CD8-positive, alpha-beta memory T cell (primary cell): ENCODE measurements around the gene DIS3. TPM values are rescaled to one million over a fixed set of nuclear protein-coding genes. Genes with fewer than 3 reads are reported as not detected.

Experiments used
- CTCF ChIA-PET: fragments of 350-600 bp; sonication (Branson Sonifier 250); formaldehyde crosslinking; loops from one replicate; lab custom pipeline; 2021; ENCODE audit warnings: antibody characterized with exemption; lab: Charles Lee
- POLR2A ChIA-PET: fragments of 350-600 bp; sonication (Branson Sonifier 250); formaldehyde crosslinking; loops from one replicate; lab custom pipeline; 2021; ENCODE audit warnings: antibody characterized with exemption; lab: Charles Lee
- DNase-seq, 5 donors: peaks; one replicate each; pipeline versions ENCODE4 v3.0.0 to v3.0.0-alpha.2; 2020 to 2022; ENCODE audit warnings: mixed read lengths in 1 of 5
- H3K27ac ChIP-seq: one replicate; pipeline ENCODE4 v1.7.0; 2013; ENCODE audit warnings: low read depth, mild to moderate bottlenecking, low read length, moderate library complexity
- H3K27me3 ChIP-seq: 2 replicates; pipeline ENCODE4 v1.7.0; 2013; ENCODE audit warnings: low read length, mild to moderate bottlenecking; ENCODE audit not compliant: insufficient read depth, poor library complexity, severe bottlenecking
- H3K36me3 ChIP-seq: 2 replicates; pipeline ENCODE4 v1.7.0; 2013; ENCODE audit warnings: mild to moderate bottlenecking, low read length, moderate library complexity; ENCODE audit not compliant: insufficient read depth
- H3K4me1 ChIP-seq: 2 replicates; pipeline ENCODE4 v1.7.0; 2013; ENCODE audit warnings: mild to moderate bottlenecking, low read length, moderate library complexity; ENCODE audit not compliant: insufficient read depth
- H3K4me3 ChIP-seq: 2 replicates; pipeline ENCODE4 v1.7.0; 2013; ENCODE audit warnings: mild to moderate bottlenecking, low read length
- H3K9me3 ChIP-seq: 2 replicates; pipeline ENCODE4 v1.7.0; 2013; ENCODE audit warnings: mild to moderate bottlenecking, low read length
- H3K27ac Mint-ChIP-seq, 8 donors: one replicate each; pipeline ENCODE4 v1.8.0; 2020 to 2021; ENCODE audit warnings: mixed read lengths in 8 of 8, mild to moderate bottlenecking in 6 of 8, inconsistent platforms in 3 of 8, moderate library complexity in 3 of 8
- H3K27me3 Mint-ChIP-seq, 2 donors: one replicate each; pipeline ENCODE4 v1.8.0; 2020 to 2021; ENCODE audit warnings: mixed read lengths in 2 of 2, mild to moderate bottlenecking in 1 of 2, moderate library complexity in 1 of 2
- H3K36me3 Mint-ChIP-seq, 3 donors: one replicate each; pipeline ENCODE4 v1.8.0; 2020 to 2021; ENCODE audit warnings: mixed read lengths in 3 of 3, inconsistent platforms in 1 of 3, mild to moderate bottlenecking in 1 of 3
- H3K4me1 Mint-ChIP-seq, 3 donors: one replicate each; pipeline ENCODE4 v1.8.0; 2020 to 2021; ENCODE audit warnings: mixed read lengths in 3 of 3, inconsistent platforms in 1 of 3, mild to moderate bottlenecking in 1 of 3
- H3K4me3 Mint-ChIP-seq, 7 donors: one replicate each; pipeline ENCODE4 v1.8.0; 2020 to 2021; ENCODE audit warnings: mixed read lengths in 7 of 7, mild to moderate bottlenecking in 6 of 7, moderate library complexity in 4 of 7, inconsistent platforms in 2 of 7
- H3K9me3 Mint-ChIP-seq, 5 donors: one replicate each; pipeline ENCODE4 v1.8.0; 2020 to 2022; ENCODE audit warnings: mixed read lengths in 5 of 5, mild to moderate bottlenecking in 3 of 5, moderate library complexity in 2 of 5, inconsistent platforms in 1 of 5
- polyA plus RNA-seq: library from polyadenylated mRNA; unstranded; fragments of 300-500 nt; fragmentation: Illumina TruSeq; gene quantifications from one replicate; pipeline ENCODE4 v1.2.3, GENCODE V29; 2021
- total RNA-seq, 2 experiments: library from RNA; stranded (reverse); gene quantifications; one replicate each; pipeline ENCODE4 v1.2.3, GENCODE V29; 2021

The DIS3 gene, protein sequence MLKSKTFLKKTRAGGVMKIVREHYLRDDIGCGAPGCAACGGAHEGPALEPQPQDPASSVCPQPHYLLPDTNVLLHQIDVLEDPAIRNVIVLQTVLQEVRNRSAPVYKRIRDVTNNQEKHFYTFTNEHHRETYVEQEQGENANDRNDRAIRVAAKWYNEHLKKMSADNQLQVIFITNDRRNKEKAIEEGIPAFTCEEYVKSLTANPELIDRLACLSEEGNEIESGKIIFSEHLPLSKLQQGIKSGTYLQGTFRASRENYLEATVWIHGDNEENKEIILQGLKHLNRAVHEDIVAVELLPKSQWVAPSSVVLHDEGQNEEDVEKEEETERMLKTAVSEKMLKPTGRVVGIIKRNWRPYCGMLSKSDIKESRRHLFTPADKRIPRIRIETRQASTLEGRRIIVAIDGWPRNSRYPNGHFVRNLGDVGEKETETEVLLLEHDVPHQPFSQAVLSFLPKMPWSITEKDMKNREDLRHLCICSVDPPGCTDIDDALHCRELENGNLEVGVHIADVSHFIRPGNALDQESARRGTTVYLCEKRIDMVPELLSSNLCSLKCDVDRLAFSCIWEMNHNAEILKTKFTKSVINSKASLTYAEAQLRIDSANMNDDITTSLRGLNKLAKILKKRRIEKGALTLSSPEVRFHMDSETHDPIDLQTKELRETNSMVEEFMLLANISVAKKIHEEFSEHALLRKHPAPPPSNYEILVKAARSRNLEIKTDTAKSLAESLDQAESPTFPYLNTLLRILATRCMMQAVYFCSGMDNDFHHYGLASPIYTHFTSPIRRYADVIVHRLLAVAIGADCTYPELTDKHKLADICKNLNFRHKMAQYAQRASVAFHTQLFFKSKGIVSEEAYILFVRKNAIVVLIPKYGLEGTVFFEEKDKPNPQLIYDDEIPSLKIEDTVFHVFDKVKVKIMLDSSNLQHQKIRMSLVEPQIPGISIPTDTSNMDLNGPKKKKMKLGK
- total RNA-seq (10 to 100 TPM; 57.0 to 58.1 TPM), polyA plus RNA-seq (14.3 TPM)

DNA sequence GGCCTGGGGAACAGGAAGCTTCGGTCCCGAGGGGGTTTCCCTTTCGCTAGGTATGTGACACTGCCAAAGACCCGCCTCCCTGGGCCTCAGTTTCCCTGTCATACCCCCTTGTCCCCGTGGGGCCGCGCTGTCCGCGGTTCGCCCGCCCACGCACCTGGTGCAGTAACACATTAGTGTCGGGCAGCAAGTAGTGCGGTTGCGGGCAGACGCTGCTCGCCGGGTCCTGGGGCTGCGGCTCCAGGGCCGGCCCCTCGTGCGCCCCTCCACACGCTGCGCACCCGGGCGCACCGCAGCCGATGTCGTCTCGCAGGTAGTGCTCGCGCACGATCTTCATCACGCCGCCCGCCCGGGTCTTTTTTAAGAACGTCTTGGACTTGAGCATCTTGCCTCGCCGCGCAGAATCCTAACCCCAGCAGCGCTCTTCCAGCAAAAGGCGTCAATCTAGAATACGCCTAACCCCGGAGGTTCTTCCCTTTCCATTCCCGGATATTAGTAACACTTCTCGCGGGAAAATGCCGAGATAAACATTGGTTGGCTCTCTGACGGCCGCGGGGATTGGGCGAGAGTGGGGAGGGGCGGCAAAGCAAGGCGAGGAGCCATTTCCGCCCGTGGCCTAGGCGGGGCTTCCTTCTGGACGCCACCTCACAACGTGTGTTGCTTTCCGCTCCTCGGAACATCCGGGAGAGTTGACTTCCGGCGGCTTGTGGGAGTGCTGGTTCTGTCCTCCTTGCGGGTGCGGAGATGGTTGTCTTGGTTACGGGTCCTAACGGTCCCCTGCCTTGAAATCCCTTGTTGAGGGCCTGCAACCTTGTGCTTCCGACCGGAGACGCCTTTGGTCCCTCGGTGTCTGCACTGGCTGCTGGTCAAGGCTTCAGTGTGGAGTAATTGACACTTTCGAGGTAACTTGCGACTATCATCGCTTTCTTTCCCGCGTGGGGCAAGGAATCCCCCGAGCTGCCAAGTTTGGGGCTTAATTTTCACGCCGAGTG is at the start of gene DIS3, which contains the start of gene PIBF1:
DIS3 (minus strand) TSS at position 450 of the 989 bp plus-strand sequence; CDS start at position 382, 68 bp downstream.
PIBF1 (plus strand) TSS at position 683 of the 989 bp plus-strand sequence. CDS start 1,337 bp downstream, outside the sequence.
- H3K9me3 Mint-ChIP-seq: no peaks in the 10 kb centered on the region
- POLR2A ChIA-PET: interaction anchor here (0.7 to 1.0 kb wide), 2 partner anchors 54 to 953 kb away, joined by 3 to 4 read pairs; partner anchors contain the start of genes BORA and MZT1
- Histone ChIP-seq H3K36me3 (peaks cover 15% of the 10 kb centered on the region), H3K27ac (peak within 1 kb of the TSS; percentile 89), H3K4me3 (peak within 1 kb of the TSS; percentile 89), H3K4me1 (peaks cover 51% of the 10 kb centered on the region), H3K27me3 (no peaks in the 10 kb centered on the region), H3K9me3 (no peaks in the 10 kb centered on the region)
- DNase-seq: peak; percentile 94 to 96 (median 95)
- CTCF ChIA-PET: interaction anchor here (1.1 kb wide), 1 partner anchor 54 kb away, joined by 3 read pairs; the partner anchor contains the start of genes BORA and MZT1
- peaks cover 0 to 2% of the 10 kb centered on the region in 2 donors for H3K27me3 Mint-ChIP-seq
- peaks cover 6 to 55% (median 11%) of the 10 kb centered on the region in 3 donors for H3K36me3 Mint-ChIP-seq
- peak within 1 kb of the TSS; percentile 79 to 100 (median 98) for H3K27ac Mint-ChIP-seq
- H3K4me1 Mint-ChIP-seq: peaks cover 65 to 83% (median 79%) of the 10 kb centered on the region in 3 donors
- peak within 1 kb of the TSS; percentile 91 to 100 (median 99) for H3K4me3 Mint-ChIP-seq

- H3K4me1 ChIP-seq: no peaks in the 10 kb centered on the region
- POLR2A ChIA-PET: no interaction called here
- no peak overlapping the region for H3K4me3 Mint-ChIP-seq
- CTCF ChIA-PET: no interaction called here
- H3K27ac Mint-ChIP-seq: peak overlapping the region in 3 of 8 donors; percentile 35 to 89 (median 66)
- no peak for DNase-seq
- H3K9me3 Mint-ChIP-seq: no peaks in the 10 kb centered on the region
- no peak overlapping the region for H3K27ac ChIP-seq
- no peaks in the 10 kb centered on the region for H3K27me3 ChIP-seq
- H3K4me1 Mint-ChIP-seq: peaks cover 9 to 20% (median 13%) of the 10 kb centered on the region in 3 donors
- peaks cover 19 to 67% (median 23%) of the 10 kb centered on the region in 3 donors for H3K36me3 Mint-ChIP-seq
- no peaks in the 10 kb centered on the region for H3K9me3 ChIP-seq
- H3K27me3 Mint-ChIP-seq: no peaks in the 10 kb centered on the region
- H3K36me3 ChIP-seq: peaks cover 8% of the 10 kb centered on the region
- H3K4me3 ChIP-seq: no peak overlapping the region
Measured at GRCh38 chr13:72823724-72824123, 42.0 kb upstream of the DIS3 start.

- Mint-ChIP-seq H3K4me3 (no peak overlapping the region), H3K27me3 (no peaks in the 10 kb centered on the region), H3K4me1 (peaks cover 4 to 15% (median 15%) of the 10 kb centered on the region in 3 donors), H3K27ac (no peak overlapping the region), H3K9me3 (no peaks in the 10 kb centered on the region), H3K36me3 (peaks cover 15 to 66% (median 24%) of the 10 kb centered on the region in 3 donors)
- DNase-seq: no peak
- Histone ChIP-seq H3K4me1 (no peaks in the 10 kb centered on the region), H3K9me3 (no peaks in the 10 kb centered on the region), H3K36me3 (peaks cover 8% of the 10 kb centered on the region), H3K27ac (no peak overlapping the region), H3K4me3 (no peak overlapping the region), H3K27me3 (no peaks in the 10 kb centered on the region)
- POLR2A ChIA-PET: no interaction called here
- CTCF ChIA-PET: no interaction called here
Measured at GRCh38 chr13:72823081-72823480, 41.4 kb upstream of the DIS3 start.

- Histone ChIP-seq H3K36me3 (peaks cover 8% of the 10 kb centered on the region), H3K27ac (no peak overlapping the region), H3K4me3 (no peak overlapping the region), H3K9me3 (no peaks in the 10 kb centered on the region), H3K27me3 (no peaks in the 10 kb centered on the region), H3K4me1 (no peaks in the 10 kb centered on the region)
- peak overlapping the region in 2 of 8 donors; percentile 15 to 27 for H3K27ac Mint-ChIP-seq
- peaks cover 7 to 64% (median 13%) of the 10 kb centered on the region in 3 donors for H3K36me3 Mint-ChIP-seq
- no peaks in the 10 kb centered on the region for H3K27me3 Mint-ChIP-seq
- POLR2A ChIA-PET: no interaction called here
- no peaks in the 10 kb centered on the region for H3K9me3 Mint-ChIP-seq
- CTCF ChIA-PET: no interaction called here
- H3K4me1 Mint-ChIP-seq: peaks cover 4 to 13% (median 10%) of the 10 kb centered on the region in 3 donors
- DNase-seq: no peak
- H3K4me3 Mint-ChIP-seq: no peak overlapping the region
Measured at GRCh38 chr13:72820898-72821279, 39.2 kb upstream of the DIS3 start.

DNA sequence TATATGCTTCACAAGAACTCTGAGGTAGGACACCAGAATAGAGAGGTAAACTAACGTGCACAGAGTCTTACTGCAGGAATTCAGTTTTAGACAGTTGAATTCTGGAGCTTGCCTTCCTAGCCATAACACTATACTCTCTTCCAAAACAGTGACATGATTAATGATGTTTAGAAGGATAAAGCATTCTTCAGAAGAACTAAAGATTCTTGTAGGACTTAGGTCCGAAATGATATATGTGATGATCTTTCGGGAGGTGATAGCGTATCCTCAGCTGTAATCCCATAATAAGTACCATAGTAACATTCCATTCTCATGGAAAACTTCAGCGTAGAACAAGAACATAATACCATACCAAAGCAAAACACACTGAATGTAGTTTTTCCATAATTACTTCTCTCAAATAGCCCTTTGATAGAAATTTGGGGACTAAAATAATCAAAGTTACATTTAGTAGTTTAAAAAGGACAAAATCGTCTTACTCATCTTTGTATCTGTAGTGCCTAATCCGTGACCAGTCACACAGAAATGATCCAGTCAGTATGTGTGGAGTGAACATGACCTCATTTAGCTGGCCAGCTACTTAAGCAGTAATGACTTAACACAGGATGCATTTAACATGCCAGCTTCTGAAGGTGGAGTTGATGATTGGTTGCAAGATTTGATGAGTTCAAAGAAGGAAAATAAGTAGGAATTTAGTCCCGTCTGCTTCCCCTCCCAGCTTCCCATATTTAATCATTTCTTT is 38.6 kb upstream of the DIS3 start:
- H3K9me3 ChIP-seq: no peaks in the 10 kb centered on the region
- no peaks in the 10 kb centered on the region for H3K9me3 Mint-ChIP-seq
- no peak overlapping the region for H3K4me3 Mint-ChIP-seq
- H3K36me3 ChIP-seq: peaks cover 8% of the 10 kb centered on the region
- POLR2A ChIA-PET: no interaction called here
- H3K27me3 ChIP-seq: no peaks in the 10 kb centered on the region
- CTCF ChIA-PET: no interaction called here
- no peaks in the 10 kb centered on the region for H3K4me1 ChIP-seq
- DNase-seq: no peak
- H3K4me1 Mint-ChIP-seq: peaks cover 4 to 14% (median 10%) of the 10 kb centered on the region in 3 donors
- H3K27me3 Mint-ChIP-seq: no peaks in the 10 kb centered on the region
- H3K4me3 ChIP-seq: no peak overlapping the region
- H3K36me3 Mint-ChIP-seq: peaks cover 7 to 67% (median 13%) of the 10 kb centered on the region in 3 donors
- no peak overlapping the region for H3K27ac ChIP-seq
- H3K27ac Mint-ChIP-seq: peak overlapping the region in 1 of 8 donors; percentile 54

GRCh38 chr13:72808917-72809500 is 27.3 kb upstream of the DIS3 start:
- Mint-ChIP-seq H3K27me3 (no peaks in the 10 kb centered on the region), H3K9me3 (no peaks in the 10 kb centered on the region), H3K4me1 (peaks cover 0 to 7% (median 7%) of the 10 kb centered on the region in 3 donors), H3K4me3 (no peak overlapping the region), H3K36me3 (peaks cover 7 to 45% (median 12%) of the 10 kb centered on the region in 3 donors), H3K27ac (peak overlapping the region in 2 of 8 donors; percentile 42 to 52)
- Histone ChIP-seq H3K27ac (no peak overlapping the region), H3K27me3 (no peaks in the 10 kb centered on the region), H3K36me3 (no peaks in the 10 kb centered on the region), H3K4me3 (no peak overlapping the region), H3K9me3 (no peaks in the 10 kb centered on the region), H3K4me1 (peaks cover 4% of the 10 kb centered on the region)
- ChIA-PET CTCF (no interaction called here), POLR2A (interaction anchor here (0.6 kb wide), 2 partner anchors 8 to 908 kb away, joined by 3 read pairs; no protein-coding TSS in a partner anchor)
- peak in 1 of 5 donors; percentile 11 for DNase-seq
